Naive B cell (primary cell): Measurements from ENCODE around the gene OR2V1. TPM values are rescaled to one million over a fixed set of nuclear protein-coding genes. Genes with fewer than 3 reads are reported as not detected.
"Not testable (repeated sequence)": the region's sequence is repeated elsewhere in the genome, so short reads cannot be mapped to it uniquely, and the experiment has no call there.

Source experiments
- ATAC-seq, 2 donors: fragments of 150-1000 bp; cut with Tn5 transposase; 2 replicates each; pipeline ENCODE4 v1.10.0; 2021; ENCODE audit warnings: low read depth in 2 of 2, mild to moderate bottlenecking in 2 of 2, moderate library complexity in 2 of 2
- DNase-seq: peaks from one replicate; pipeline ENCODE4 v3.0.0; 2022
- H3K27ac Mint-ChIP-seq, 6 donors: one replicate each; pipeline ENCODE4 v1.8.0; 2020 to 2022; ENCODE audit warnings: mild to moderate bottlenecking in 6 of 6, mixed read lengths in 6 of 6, moderate library complexity in 5 of 6, inconsistent platforms in 2 of 6
- H3K27me3 Mint-ChIP-seq, 3 donors: one replicate each; pipeline ENCODE4 v1.8.0; 2021 to 2022; ENCODE audit warnings: mixed read lengths in 3 of 3, mild to moderate bottlenecking in 1 of 3
- H3K36me3 Mint-ChIP-seq, 2 donors: one replicate each; pipeline ENCODE4 v1.8.0; 2020 to 2022; ENCODE audit warnings: mixed read lengths in 2 of 2, inconsistent platforms in 1 of 2, mild to moderate bottlenecking in 1 of 2
- H3K4me1 Mint-ChIP-seq, 3 donors: one replicate each; pipeline ENCODE4 v1.8.0; 2020 to 2022; ENCODE audit warnings: mixed read lengths in 3 of 3, inconsistent platforms in 1 of 3, mild to moderate bottlenecking in 1 of 3, moderate library complexity in 1 of 3
- H3K4me3 Mint-ChIP-seq, 8 donors: one replicate each; pipeline ENCODE4 v1.8.0; 2020 to 2022; ENCODE audit warnings: mild to moderate bottlenecking in 8 of 8, mixed read lengths in 8 of 8, moderate library complexity in 8 of 8, inconsistent platforms in 2 of 8
- H3K9me3 Mint-ChIP-seq, 7 donors: one replicate each; pipeline ENCODE4 v1.8.0; 2020 to 2022; ENCODE audit warnings: mixed read lengths in 7 of 7, mild to moderate bottlenecking in 5 of 7, inconsistent platforms in 2 of 7, moderate library complexity in 1 of 7
- polyA plus RNA-seq, 6 donors: library from polyadenylated mRNA; unstranded; fragments of 300-500 nt; fragmentation: Illumina TruSeq; gene quantifications; one replicate each; pipeline ENCODE4 v1.2.3, GENCODE V29; 2021; ENCODE audit warnings: low read depth in 6 of 6

Gene OR2V1
- polyA plus RNA-seq, 6 donors from 2014 or later: not detected

- H3K9me3 Mint-ChIP-seq: peaks cover 3 to 28% (median 16%) of the 10 kb centered on the region in 7 donors
- DNase-seq: no peak
- H3K36me3 Mint-ChIP-seq: peaks cover 0 to 16% of the 10 kb centered on the region in 2 donors
- H3K4me1 Mint-ChIP-seq: peaks cover 0 to 3% (median 0%) of the 10 kb centered on the region in 3 donors
- no peak overlapping the region for H3K4me3 Mint-ChIP-seq
- ATAC-seq: no peak
- peaks cover 40 to 54% (median 53%) of the 10 kb centered on the region in 3 donors for H3K27me3 Mint-ChIP-seq
- no peak overlapping the region for H3K27ac Mint-ChIP-seq
Observed at GRCh38 chr5:181133610-181134231, 2.8 kb upstream of the OR2V1 start.

- H3K27ac Mint-ChIP-seq: no peak overlapping the region
- H3K9me3 Mint-ChIP-seq: peaks cover 0 to 24% (median 12%) of the 10 kb centered on the region in 7 donors
- H3K36me3 Mint-ChIP-seq: peaks cover 0 to 16% of the 10 kb centered on the region in 2 donors
- peaks cover 0 to 3% (median 2%) of the 10 kb centered on the region in 3 donors for H3K4me1 Mint-ChIP-seq
- H3K4me3 Mint-ChIP-seq: no peak overlapping the region
- ATAC-seq (no peak), DNase-seq (no peak)
- H3K27me3 Mint-ChIP-seq: peaks cover 42 to 61% (median 59%) of the 10 kb centered on the region in 3 donors
Observed at GRCh38 chr5:181133083-181133482, 2.1 kb upstream of the OR2V1 start.

- no peak overlapping the region for H3K27ac Mint-ChIP-seq
- peaks cover 0 to 9% of the 10 kb centered on the region in 2 donors for H3K36me3 Mint-ChIP-seq
- DNase-seq (no peak), ATAC-seq (no peak)
- no peak overlapping the region for H3K4me3 Mint-ChIP-seq
- H3K9me3 Mint-ChIP-seq: peaks cover 0 to 11% (median 4%) of the 10 kb centered on the region in 7 donors
- H3K27me3 Mint-ChIP-seq: peaks cover 49 to 66% (median 64%) of the 10 kb centered on the region in 3 donors
- H3K4me1 Mint-ChIP-seq: peaks cover 0 to 6% (median 3%) of the 10 kb centered on the region in 3 donors
Observed at GRCh38 chr5:181131514-181131913, 545 bp upstream of the OR2V1 start.

GRCh38 chr5:181130081-181130480 lies 888 bp downstream of the OR2V1 start:
- H3K27me3 Mint-ChIP-seq: peaks cover 50 to 72% (median 71%) of the 10 kb centered on the region in 3 donors
- H3K9me3 Mint-ChIP-seq, H3K4me3 Mint-ChIP-seq, H3K27ac Mint-ChIP-seq, DNase-seq, H3K36me3 Mint-ChIP-seq, ATAC-seq, H3K4me1 Mint-ChIP-seq: not testable (repeated sequence)

- H3K27ac Mint-ChIP-seq: peak overlapping the region in 1 of 6 donors; percentile 21
- ATAC-seq (no peak), DNase-seq (no peak)
- peaks cover 0 to 3% (median 0%) of the 10 kb centered on the region in 7 donors for H3K9me3 Mint-ChIP-seq
- H3K4me3 Mint-ChIP-seq: no peak overlapping the region
- no peaks in the 10 kb centered on the region for H3K36me3 Mint-ChIP-seq
- peaks cover 47 to 74% (median 72%) of the 10 kb centered on the region in 3 donors for H3K27me3 Mint-ChIP-seq
- peaks cover 0 to 6% (median 3%) of the 10 kb centered on the region in 3 donors for H3K4me1 Mint-ChIP-seq
Observed at GRCh38 chr5:181129601-181130000, 1.4 kb downstream of the OR2V1 start.

- Mint-ChIP-seq H3K9me3 (peaks cover 0 to 6% (median 0%) of the 10 kb centered on the region in 7 donors), H3K4me1 (peaks cover 0 to 6% (median 3%) of the 10 kb centered on the region in 3 donors), H3K36me3 (no peaks in the 10 kb centered on the region), H3K27ac (no peak overlapping the region), H3K4me3 (no peak overlapping the region), H3K27me3 (peaks cover 45 to 73% (median 71%) of the 10 kb centered on the region in 3 donors)
- no peak for ATAC-seq
- no peak for DNase-seq
Observed at GRCh38 chr5:181127907-181128626, 2.9 kb downstream of the OR2V1 start.

- Mint-ChIP-seq H3K36me3 (no peaks in the 10 kb centered on the region), H3K9me3 (peaks cover 0 to 4% (median 0%) of the 10 kb centered on the region in 7 donors), H3K27me3 (peaks cover 45 to 74% (median 72%) of the 10 kb centered on the region in 3 donors), H3K4me1 (peaks cover 0 to 6% (median 3%) of the 10 kb centered on the region in 3 donors), H3K27ac (no peak overlapping the region), H3K4me3 (no peak overlapping the region)
- no peak for ATAC-seq
- no peak for DNase-seq
Observed at GRCh38 chr5:181127456-181127855, 3.5 kb downstream of the OR2V1 start.

GRCh38 chr5:181126841-181127240 lies 4.1 kb downstream of the OR2V1 start:
- Mint-ChIP-seq H3K36me3 (no peaks in the 10 kb centered on the region), H3K27ac (no peak overlapping the region), H3K4me3 (no peak overlapping the region), H3K27me3 (peaks cover 46 to 79% (median 75%) of the 10 kb centered on the region in 3 donors), H3K4me1 (peaks cover 0 to 6% (median 3%) of the 10 kb centered on the region in 3 donors), H3K9me3 (peaks cover 0 to 4% (median 0%) of the 10 kb centered on the region in 7 donors)
- DNase-seq (no peak), ATAC-seq (no peak)

- Mint-ChIP-seq H3K9me3 (peaks cover 0 to 4% (median 0%) of the 10 kb centered on the region in 7 donors), H3K27ac (peak overlapping the region in 2 of 6 donors; percentile 17 to 94), H3K27me3 (peaks cover 58 to 84% (median 81%) of the 10 kb centered on the region in 3 donors), H3K4me3 (peak overlapping the region in 1 of 8 donors; percentile 18), H3K4me1 (peaks cover 0 to 6% (median under 1%) of the 10 kb centered on the region in 3 donors), H3K36me3 (no peaks in the 10 kb centered on the region)
- DNase-seq: no peak
- ATAC-seq: no peak
Observed at GRCh38 chr5:181124526-181124925, 6.4 kb downstream of the OR2V1 start.

- peaks cover 0 to 4% (median 0%) of the 10 kb centered on the region in 7 donors for H3K9me3 Mint-ChIP-seq
- no peak overlapping the region for H3K4me3 Mint-ChIP-seq
- peaks cover 3 to 6% of the 10 kb centered on the region in 2 donors for H3K36me3 Mint-ChIP-seq
- H3K27ac Mint-ChIP-seq: no peak overlapping the region
- no peak for DNase-seq
- H3K4me1 Mint-ChIP-seq: no peaks in the 10 kb centered on the region
- peaks cover 69 to 89% (median 84%) of the 10 kb centered on the region in 3 donors for H3K27me3 Mint-ChIP-seq
- ATAC-seq: no peak
Observed at GRCh38 chr5:181121675-181122561, 9.1 kb downstream of the OR2V1 start.

- no peak for DNase-seq
- peaks cover 0 to 4% (median under 1%) of the 10 kb centered on the region in 7 donors for H3K9me3 Mint-ChIP-seq
- H3K27me3 Mint-ChIP-seq: peaks cover 69 to 87% (median 83%) of the 10 kb centered on the region in 3 donors
- peaks cover 3 to 7% of the 10 kb centered on the region in 2 donors for H3K36me3 Mint-ChIP-seq
- ATAC-seq: no peak
- H3K27ac Mint-ChIP-seq: no peak overlapping the region
- H3K4me3 Mint-ChIP-seq: no peak overlapping the region
- H3K4me1 Mint-ChIP-seq: no peaks in the 10 kb centered on the region
Observed at GRCh38 chr5:181120761-181121160, 10.2 kb downstream of the OR2V1 start.

GRCh38 chr5:181120306-181120705 lies 10.7 kb downstream of the OR2V1 start:
- no peak overlapping the region for H3K27ac Mint-ChIP-seq
- no peak overlapping the region for H3K4me3 Mint-ChIP-seq
- ATAC-seq (no peak), DNase-seq (no peak)
- H3K27me3 Mint-ChIP-seq: peaks cover 74 to 87% (median 85%) of the 10 kb centered on the region in 3 donors
- peaks cover 3% of the 10 kb centered on the region in 3 donors for H3K4me1 Mint-ChIP-seq
- H3K36me3 Mint-ChIP-seq: peaks cover 3 to 7% of the 10 kb centered on the region in 2 donors
- peaks cover 0 to 9% (median 4%) of the 10 kb centered on the region in 7 donors for H3K9me3 Mint-ChIP-seq

- no peak overlapping the region for H3K4me3 Mint-ChIP-seq
- H3K9me3 Mint-ChIP-seq: peaks cover 0 to 15% (median 6%) of the 10 kb centered on the region in 7 donors
- peaks cover 3 to 7% of the 10 kb centered on the region in 2 donors for H3K36me3 Mint-ChIP-seq
- ATAC-seq: no peak
- no peak overlapping the region for H3K27ac Mint-ChIP-seq
- H3K4me1 Mint-ChIP-seq: peaks cover 6 to 14% (median 11%) of the 10 kb centered on the region in 3 donors
- H3K27me3 Mint-ChIP-seq: peaks cover 79 to 87% (median 85%) of the 10 kb centered on the region in 3 donors
- no peak for DNase-seq
Observed at GRCh38 chr5:181119105-181119504, 11.9 kb downstream of the OR2V1 start.
